NCI-H446 treated with DMSO at 0.1 percent for 48 hours (cell line): ENCODE results near the gene GLIPR1L1.

Experiments
- DNase-seq: peaks from one replicate; lab custom pipeline; 2025; lab: John Stamatoyannopoulos, UW

The GLIPR1L1 gene

GRCh38 chr12:75350413-75350812, 15.9 kb downstream of the GLIPR1L1 start:
- DNase-seq, result no peak

DNA sequence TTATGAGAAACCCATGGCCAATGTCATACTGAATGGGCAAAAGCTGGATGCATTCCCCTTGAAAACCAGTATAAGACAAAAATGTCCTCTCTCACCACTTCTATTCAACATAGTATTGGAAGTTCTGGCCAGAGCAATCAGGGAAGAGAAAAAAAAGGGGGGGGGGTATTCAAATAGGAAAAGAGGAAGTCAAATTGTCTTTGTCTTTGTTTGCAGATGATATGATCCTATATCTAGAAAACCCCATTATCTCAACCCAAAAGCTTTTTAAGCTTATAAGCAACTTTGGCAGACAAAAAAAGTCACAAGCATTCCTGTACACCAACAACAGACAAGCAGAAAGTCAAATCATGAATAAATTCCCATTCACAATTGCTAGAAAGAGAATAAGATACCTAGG, 19.5 kb downstream of the GLIPR1L1 start:
- DNase-seq, result no peak

- DNase-seq, result no peak
These were observed 26.4 kb downstream of the GLIPR1L1 start for GRCh38 chr12:75360920-75361319.

GRCh38 chr12:75361408-75361807, 26.9 kb downstream of the GLIPR1L1 start:
- no peak for DNase-seq

GRCh38 chr12:75364919-75365318, 30.4 kb downstream of the GLIPR1L1 start:
- DNase-seq, result no peak

DNA sequence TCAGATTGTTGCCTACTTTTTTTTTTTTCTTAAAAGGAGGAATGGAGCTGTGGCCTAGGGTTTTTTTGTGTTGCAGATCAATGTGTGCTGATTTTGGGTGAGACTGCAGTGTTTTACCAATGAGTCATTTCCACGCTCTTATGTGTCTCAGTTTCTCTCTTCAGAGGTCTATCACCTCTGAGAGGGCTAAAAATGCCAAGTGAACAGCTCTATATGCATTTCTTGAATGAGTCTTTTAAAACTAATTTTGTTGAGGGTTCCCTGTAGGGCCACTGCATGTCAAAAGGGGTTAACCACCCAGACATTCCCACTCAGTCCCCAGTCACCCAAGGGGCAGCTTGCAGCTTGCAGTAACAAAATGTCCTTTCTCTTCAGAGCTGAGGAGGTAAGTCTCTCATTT, 32.2 kb downstream of the GLIPR1L1 start:
- no peak for DNase-seq

GRCh38 chr12:75374971-75375370, 40.5 kb downstream of the GLIPR1L1 start:
- no peak for DNase-seq

DNA sequence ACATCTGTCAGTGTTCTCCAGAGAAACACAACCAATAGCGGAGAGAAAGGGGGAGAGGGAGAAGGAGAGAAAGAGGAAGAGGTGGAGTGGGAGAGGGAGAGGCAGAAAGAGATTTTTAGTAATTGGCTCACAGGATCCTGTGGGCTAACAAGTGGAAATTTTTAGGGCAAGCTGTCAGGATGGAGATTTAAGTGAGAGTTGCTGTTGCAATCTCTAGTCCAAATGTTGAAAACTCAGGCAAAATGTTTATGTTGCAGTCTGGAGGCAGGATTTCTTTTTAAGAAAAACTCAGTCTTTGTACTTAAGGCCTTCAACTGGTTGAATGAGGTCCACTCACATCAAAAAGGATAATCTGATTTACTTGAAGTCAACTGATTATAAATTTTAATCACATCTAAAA, 43.9 kb downstream of the GLIPR1L1 start:
- no peak for DNase-seq

DNA sequence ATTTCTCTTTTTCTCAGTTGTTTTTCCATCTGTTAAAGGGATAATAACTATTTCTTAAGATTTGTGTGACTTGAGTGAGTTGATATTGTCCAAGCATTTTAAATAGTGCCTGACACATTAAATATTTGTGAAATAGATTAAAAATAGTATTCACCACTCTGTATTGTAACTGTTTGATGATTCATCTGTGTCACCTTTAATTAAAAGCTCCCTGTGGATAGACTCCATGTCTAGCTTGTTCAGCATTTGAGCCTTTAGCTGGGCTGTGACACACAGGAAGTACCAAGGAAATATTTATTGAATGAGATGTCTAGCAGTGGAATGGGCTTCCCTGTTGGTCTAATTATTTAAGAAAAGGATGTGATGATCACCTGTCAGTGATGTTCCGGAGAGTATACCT, 54.6 kb downstream of the GLIPR1L1 start:
- DNase-seq, result no peak

DNA sequence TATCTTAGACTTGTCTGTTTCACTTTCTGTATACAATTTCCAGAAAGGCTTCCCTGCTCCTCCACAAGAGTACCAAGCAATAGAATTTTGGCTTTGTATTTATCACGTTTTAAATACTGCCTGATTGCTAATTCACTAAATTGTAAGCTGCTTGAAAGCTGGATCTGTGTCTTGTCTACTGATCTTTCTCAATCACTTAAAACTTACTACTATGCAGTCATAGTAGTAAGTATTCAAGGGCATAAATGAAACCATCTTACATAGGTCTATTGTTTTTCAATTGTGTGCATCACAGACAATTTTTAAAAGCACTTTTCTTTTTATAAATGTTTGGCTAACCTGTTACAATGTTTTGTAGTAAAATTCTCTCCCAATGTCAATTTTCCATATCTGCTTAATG, 55.2 kb downstream of the GLIPR1L1 start:
- DNase-seq, result no peak

GRCh38 chr12:75390156-75390898, 55.9 kb downstream of the GLIPR1L1 start:
- no peak for DNase-seq

DNA sequence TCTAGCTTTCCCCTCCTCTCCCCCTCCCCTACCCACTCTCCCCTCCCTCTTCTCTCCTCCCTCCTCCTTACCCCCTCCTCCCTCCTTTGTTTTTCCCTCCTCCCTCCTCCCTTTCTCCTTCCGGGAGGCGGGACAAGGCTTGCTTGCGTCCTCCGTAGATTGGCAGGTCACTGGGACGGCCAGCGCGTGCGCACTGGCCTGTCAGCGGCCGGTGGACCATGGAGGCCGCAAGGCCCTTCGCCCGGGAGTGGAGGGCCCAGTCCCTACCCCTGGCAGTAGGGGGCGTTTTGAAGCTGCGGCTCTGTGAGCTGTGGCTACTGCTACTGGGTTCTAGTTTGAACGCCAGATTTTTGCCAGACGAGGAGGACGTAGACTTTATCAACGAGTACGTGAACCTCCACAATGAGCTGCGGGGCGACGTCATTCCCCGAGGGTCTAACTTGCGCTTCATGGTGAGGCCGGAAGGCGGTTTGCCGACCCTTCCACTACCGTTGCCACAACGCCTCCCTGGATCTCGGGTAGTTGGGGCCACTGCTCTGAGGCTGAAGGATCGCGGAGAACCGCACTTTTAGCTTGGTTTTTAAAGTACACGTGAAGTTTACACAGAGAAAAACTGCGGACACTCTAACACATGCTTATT, 56.5 kb downstream of the GLIPR1L1 start, which contains the start of gene GLIPR1L2:
Gene GLIPR1L2, plus strand, starts transcription at position 191 of the 640 bp plus-strand sequence. Its CDS starts 28 bp downstream, at position 219.
- DNase-seq, result peak; percentile 95

DNA sequence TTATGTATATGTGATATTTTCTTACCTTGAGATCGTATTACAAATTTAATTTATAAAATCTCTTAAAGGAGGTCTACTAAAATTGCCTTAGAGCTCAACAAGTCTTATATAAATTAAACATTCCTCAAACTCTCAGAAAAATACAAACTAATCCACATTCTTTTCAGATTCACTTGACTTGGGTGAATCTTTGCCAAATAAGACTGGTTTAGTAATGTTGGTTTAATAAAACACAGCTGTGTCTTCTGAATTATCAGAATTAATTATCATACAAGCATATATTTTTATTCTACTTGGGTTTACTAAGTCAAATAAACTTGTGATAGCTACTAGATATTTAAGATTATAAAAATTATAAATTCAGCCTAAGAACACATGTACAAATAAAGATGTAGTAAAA, 69.8 kb downstream of the GLIPR1L1 start:
- no peak for DNase-seq

DNA sequence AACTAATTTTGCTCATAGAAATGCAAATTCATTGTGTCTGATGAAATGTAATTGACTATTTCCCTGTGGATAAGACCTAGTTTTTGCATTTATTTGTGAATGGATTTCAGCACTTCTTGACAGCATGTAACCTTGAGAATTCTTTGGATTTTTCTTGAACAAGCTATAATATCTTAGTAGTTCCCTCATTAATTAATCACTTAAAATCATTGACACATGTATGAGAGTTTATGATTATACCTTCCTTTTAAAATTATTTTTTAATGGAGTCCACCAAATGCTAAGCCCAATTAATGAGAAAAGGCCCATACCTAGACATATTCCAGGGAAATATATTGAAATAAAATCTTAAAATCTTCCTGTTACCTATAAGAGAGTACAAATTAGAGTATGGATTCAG, 73.2 kb downstream of the GLIPR1L1 start:
- no peak for DNase-seq

DNA sequence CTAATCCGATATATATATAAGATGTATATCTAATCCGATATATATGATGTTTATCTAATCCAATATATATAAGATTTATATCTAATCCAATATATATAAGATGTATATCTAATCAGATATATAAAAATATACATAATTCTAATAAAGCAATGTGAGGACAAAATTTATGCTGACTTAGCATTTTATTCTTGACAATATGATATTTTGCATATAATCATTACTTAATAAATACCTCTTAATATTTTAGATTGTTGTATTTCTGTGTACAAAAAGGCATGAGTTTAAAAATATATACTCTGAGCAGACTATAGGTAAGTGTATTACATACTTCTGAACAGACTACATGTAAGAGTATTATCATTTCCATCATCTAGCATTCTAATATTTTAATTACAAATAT, 75.4 kb downstream of the GLIPR1L1 start:
- no peak for DNase-seq

GRCh38 chr12:75414671-75415070, 80.2 kb downstream of the GLIPR1L1 start:
- no peak for DNase-seq

DNA sequence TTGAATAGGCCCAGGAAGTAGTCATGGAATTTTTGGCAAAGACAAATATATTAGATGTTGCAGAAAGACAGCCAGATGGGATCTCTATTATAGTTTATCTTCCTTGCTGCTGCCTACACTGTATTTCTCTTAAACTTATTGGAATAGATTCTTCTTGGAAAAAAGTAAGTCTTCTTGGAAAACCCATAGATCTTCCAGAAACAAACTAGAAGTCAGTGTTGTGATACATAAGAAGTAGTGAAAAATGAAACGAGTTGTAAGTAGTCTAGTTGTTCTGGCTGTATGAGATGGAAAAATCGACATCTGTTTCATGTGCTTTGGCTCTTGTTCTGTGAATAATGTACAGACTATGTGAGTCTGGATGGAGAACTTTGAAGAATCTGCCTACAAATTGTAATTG, 85.4 kb downstream of the GLIPR1L1 start:
- DNase-seq, result no peak
